ENCODE results near the gene LRRC36.
"Not testable (repeated sequence)": the region's sequence is repeated elsewhere in the genome, so short reads cannot be mapped to it uniquely, and the experiment has no call there.

LRRC36 gene

GRCh38 chr16:67345401-67345800, 18.8 kb downstream of the LRRC36 start:
- DNase-seq: no peak

DNA sequence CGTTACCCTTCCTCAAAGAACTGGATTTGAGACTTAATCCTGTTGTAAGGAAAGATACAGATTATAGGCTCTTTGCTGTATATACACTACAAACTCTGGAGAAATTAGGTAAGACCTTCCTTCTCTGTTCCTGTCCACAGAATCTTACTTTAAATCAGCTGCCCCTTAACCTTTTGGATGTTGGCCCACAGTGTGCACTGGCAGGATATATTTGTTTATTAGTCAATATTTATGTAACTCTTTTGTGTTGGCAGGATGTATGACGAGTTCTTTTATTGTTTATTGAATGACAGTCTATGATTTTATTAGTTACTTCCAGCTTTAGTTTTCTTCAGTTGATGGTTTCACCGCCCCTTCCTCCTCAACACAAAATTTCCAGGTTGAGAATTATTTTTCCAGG, 19.7 kb downstream of the LRRC36 start:
- no peak for DNase-seq

DNA sequence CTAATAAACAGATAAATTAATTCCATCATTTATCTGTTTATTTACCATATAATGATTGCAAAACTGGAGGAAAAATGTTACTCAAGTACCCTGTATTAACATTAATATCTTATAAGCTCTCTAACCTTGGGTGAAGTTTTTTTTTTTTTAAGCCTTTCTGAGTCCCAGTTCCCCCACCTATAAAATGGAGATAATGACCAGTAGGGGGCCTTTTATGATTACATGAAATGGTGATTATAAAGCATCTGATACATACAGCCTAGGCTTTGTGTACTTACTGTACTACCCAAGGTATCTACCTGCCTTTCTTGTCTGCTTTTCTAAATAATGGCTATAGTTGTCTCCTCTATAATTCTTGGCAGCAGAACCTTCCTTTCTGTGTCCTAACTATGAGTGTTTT, 22.6 kb downstream of the LRRC36 start:
- DNase-seq: no peak

GRCh38 chr16:67350324-67350723, 23.7 kb downstream of the LRRC36 start:
- no peak for DNase-seq

GRCh38 chr16:67352463-67352862, 25.8 kb downstream of the LRRC36 start:
- not testable (repeated sequence) for DNase-seq

DNA sequence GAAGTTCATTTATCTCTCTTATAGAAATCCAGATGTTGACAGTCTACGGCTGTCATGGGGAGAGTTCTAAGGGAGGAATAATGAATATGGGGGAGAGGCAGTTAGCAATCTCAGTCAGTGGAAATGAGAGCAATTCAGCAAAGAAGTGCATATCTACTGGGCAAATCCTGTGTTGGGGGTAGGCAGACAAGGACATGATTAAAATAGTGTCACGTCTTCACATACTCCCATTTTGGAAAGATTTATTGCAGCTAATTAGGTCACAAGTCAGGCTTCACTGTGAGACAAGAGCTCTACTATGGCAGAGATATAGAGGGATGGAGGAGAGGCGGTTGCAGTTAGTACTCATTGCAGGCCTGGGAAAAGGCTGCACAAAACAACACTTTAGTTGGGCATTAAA, 29.8 kb downstream of the LRRC36 start:
- no peak for DNase-seq

GRCh38 chr16:67357561-67357960, 30.9 kb downstream of the LRRC36 start:
- no peak for DNase-seq

DNA sequence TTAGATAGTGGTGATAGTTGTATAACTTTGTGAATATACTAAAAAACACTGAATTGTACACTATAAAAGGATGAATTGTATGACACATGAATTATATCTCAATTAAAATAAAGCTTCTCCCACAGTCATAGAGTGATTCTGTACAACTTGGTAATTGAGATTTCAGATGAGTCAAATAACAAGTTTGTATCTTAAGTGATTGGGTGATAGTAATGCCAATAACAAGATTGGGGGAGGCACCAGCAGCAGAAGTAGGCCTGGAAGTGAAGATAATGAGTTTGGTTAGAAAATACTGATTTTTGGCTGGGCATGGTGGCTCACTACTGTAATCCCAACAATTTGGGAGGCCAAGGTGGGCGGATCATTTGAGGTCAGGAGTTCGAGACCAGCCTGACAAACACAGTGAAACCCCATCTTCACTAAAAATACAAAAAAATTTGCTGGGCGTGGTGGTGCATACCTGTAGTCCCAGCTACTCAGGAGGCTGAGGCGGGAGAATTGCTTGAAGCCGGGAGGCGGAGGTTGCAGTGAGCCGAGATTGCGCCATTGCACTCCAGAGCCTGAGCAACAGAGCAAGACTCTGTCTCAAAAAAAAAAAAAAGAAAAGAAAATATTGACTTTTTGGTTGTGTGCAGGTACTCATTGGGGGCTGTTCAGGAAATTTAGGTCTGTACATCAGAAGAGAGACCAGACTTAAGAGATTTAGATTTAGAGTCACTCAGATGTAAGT, 33.1 kb downstream of the LRRC36 start:
- not testable (repeated sequence) for DNase-seq

DNA sequence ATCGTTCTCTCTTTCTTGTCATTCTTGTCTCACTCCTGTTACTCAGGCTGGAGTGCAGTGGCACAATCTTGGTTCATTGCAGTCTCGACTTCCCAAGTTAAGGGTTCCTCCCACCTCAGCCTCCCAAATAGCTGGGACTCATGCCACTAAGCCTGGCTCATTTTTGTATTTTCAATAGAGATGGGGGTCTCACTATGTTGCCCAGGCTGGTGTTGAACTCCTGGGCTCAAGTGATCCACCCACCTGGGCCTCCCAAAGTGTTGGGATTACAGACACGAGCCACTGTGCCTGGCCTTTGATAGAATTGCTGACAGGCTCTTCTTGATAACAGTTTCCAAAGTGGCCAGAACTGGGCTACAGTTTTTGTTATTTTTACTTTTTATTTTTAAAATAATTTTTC, 34.4 kb downstream of the LRRC36 start:
- DNase-seq: no peak

GRCh38 chr16:67364600-67365235, 38.1 kb downstream of the LRRC36 start:
- DNase-seq: no peak

GRCh38 chr16:67370661-67371060, 44.0 kb downstream of the LRRC36 start:
- no peak for DNase-seq

DNA sequence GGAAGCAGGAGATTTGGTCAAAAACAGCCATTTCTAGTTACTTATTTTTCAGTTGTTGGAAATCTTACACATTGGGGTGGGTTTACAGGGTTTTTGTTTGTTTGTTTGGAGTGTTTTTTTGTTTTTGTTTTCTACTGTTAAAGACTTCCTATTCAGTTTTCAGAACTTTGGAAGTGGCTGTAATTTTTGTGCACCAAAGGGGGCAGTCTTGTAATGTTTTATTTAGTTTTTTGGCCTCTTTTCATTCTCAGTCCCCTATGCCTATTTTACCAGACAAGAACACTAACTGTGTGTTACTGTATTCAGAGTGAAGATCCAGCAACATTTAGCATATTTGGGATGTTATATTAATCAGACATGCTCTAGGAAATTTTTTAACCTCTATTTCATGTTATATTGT, 46.0 kb downstream of the LRRC36 start:
- DNase-seq: no peak

- not testable (repeated sequence) for DNase-seq
Measured at GRCh38 chr16:67376012-67376411, 49.4 kb downstream of the LRRC36 start.

DNA sequence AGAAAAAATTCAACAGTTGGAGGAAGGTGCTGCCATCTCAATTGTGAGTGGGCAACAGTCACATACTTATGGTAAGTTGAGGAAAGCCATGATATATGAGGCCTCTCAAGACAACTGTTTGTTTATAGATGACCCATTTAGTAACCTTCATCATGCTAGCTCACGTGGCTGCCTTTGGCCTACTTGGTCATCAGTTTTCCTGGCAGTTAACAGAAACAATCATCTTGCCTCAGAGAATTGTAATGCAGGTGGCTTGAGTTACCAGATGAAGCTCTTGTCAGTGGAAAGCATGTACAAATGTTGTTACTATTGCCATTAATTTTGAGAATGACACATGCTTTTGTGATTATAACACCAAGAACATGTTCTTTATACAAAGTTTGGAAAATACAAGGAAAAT, 52.0 kb downstream of the LRRC36 start:
- no peak for DNase-seq

- DNase-seq: no peak
Measured at GRCh38 chr16:67383284-67383683, 56.7 kb downstream of the LRRC36 start.

- DNase-seq: no peak
Measured at GRCh38 chr16:67384778-67385510, 58.3 kb downstream of the LRRC36 start.

DNA sequence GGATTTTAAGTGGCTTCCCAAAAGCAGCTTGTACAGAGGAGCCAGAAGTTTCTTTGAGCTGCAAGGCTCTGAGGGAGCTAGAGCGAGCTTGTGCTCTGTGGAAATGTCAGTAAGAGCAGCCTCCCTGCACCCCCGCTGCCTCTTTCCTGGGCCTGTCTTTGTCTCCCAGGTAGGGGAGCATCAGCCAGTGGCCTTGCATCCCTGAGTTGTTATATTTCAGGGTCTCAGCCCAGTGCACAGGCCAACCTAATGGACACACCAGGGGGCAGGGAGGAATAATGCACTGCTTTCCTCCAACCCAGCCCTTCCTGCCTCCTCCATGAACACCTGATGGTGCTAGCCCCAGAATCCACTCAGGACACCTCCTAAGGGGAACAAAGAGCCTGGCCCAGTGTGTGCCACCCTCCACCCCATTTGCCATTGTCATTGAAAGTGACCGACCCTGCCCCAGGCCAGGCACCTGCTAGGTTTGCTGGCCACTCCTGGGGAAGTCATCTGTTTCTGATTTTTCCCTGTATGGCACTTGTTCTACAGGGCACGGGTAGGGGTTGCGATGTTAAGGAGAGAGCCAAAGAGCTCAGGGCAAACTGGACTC, 60.3 kb downstream of the LRRC36 start:
- DNase-seq: no peak

DNA sequence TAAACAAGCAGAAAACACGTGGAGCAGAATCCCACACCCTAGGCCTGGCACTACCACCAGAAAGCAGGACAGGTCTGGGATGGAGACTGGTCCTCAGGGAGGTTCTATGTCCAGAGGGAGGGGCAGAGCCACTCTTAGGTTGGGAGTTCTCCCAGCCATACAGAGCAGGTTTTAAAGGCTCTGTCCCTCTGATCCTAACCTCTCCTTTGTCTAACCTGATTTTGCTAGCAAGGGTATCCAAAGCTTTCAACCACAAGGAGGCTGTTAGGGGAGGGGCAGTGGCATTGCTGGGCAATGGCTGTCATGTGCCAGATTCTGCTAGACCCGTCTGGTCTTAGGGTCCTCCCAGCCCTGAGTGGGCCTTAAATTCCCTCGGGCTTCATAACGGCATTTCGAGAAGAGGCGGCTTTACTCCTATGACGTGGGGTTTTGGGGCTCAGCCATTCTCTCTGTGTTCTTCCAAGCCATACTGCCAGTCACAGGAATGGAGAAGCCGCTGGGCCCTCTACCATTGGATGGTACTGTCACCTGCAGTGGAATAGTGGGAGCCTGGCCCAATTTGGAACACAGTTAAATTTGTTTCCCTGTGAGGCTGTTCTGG, 61.0 kb downstream of the LRRC36 start:
- no peak for DNase-seq

DNA sequence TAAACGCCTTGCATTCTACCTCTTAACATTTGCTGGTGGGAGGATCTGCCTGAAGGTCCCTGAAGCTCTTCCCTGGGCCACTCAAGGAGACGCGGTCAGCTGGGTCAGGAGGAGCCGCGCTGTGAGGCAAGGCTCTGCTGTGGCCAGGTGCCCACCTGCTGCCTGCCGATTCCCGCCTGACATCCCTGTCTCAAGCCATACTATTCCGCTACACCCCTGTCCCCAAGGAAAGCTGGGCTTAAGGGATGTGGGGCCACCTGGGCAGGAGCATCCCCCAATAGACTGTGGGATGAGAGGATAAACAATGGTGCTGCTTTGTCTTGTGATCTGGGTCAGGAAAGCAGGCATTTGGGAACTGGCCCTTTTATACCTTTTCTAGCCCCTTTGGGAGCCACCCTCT, 61.6 kb downstream of the LRRC36 start:
- DNase-seq: no peak

- no peak for DNase-seq
Measured at GRCh38 chr16:67388591-67388990, 62.0 kb downstream of the LRRC36 start.

- peak; percentile 83 for DNase-seq
Measured at GRCh38 chr16:67389911-67390815, 63.5 kb downstream of the LRRC36 start.

GRCh38 chr16:67390816-67391423, 64.3 kb downstream of the LRRC36 start:
- DNase-seq: no peak

Data from GF-D8 (cell line).